Right ventricle myocardium superior (tissue), 1 donor: ENCODE measurements around the gene PHACTR1. TPM values are rescaled to one million over a fixed set of nuclear protein-coding genes. Genes with fewer than 3 reads are reported as not detected.

Experiments
- ATAC-seq: fragments of 200-7000 bp; cut with Tn5 transposase; one replicate; pipeline ENCODE4 v1.9.1; 2020; ENCODE audit warnings: mild to moderate bottlenecking; ENCODE audit not compliant: poor library complexity
- DNase-seq: peaks from one replicate; pipeline ENCODE4 v3.0.0-alpha.2; 2020
- intact Hi-C: fragments of 100-400 bp; cut with DNase I; formaldehyde crosslinking; loops from one replicate; pipeline ENCODE4 v1.11.2; 2022
- total RNA-seq: library from RNA; stranded (reverse); fragmentation: NEBNext Ultra II Directional; extraction: Animal tissue kit (Norgen Biotek cat#: 25700); gene quantifications from one replicate; pipeline ENCODE4 v1.2.1, GENCODE V29; 2021
- donor health status: DM: no; HTN: yes; CAD: no; lungs with severe emphysema.

Gene PHACTR1
- total RNA-seq, 1 donor from 2014 or later = 114 TPM

DNA sequence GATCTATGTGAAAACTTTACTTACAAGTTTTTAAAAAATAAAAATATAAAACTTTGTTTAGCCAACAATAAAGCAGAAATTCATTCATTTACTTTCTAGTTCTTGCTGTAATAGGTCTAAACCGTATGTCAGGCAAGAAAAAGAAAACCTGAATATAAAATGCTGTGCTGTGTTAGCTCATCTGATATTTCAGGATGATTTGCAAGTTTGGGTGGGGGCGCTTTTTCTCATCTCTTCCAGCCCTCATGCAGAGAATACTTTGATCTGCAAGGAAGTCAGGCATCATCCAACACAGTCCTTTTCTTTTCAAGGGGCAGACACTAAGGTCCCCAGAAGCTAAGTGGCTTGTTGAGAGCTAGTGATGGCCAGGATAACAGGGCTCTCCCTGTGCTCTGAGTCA lies 458.5 kb downstream of the PHACTR1 start:
- ATAC-seq = no peak
- intact Hi-C loops = no loop called here
- no peak for DNase-seq

DNA sequence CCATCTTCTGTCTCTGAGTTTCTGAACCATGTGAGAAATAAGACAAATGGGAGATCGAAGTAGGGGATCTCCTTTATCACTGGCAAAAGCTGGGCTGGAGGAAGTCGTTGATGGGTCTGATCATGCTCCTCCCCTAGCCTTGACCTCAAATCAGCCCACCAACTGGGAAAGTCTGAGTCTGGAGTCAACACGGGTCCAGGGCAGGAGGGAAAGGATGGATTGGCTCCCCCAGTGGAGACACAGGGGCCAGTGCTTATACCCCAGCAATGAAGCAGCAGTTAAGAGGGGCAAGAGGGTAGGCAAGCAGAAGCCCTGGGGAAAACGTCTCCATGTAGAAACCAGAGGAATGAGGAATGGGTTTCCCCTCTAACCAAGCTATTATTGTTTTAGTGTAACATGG lies 459.2 kb downstream of the PHACTR1 start:
- intact Hi-C loops = no loop called here
- no peak for DNase-seq
- no peak for ATAC-seq

DNA sequence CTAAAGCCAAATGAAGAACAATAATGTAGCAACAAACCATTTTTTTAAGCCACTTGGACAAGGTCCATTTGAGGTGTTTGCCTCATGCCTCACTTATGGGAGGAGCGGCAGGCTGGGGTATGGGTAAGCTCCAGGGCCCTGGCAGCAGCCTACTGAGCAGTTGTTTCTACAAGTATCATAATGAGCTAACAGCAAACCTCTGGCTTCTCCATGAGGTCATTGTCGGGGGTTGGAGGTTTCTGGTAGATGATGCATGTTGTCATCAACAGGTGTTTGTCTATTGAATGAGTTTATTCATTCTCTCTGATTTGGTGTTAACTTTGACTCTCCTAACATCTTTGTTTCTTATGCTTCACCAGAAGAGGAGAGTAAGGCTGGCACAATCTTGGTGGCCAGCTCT lies 461.1 kb downstream of the PHACTR1 start:
- no peak for DNase-seq
- peak; percentile 47 for ATAC-seq

DNA sequence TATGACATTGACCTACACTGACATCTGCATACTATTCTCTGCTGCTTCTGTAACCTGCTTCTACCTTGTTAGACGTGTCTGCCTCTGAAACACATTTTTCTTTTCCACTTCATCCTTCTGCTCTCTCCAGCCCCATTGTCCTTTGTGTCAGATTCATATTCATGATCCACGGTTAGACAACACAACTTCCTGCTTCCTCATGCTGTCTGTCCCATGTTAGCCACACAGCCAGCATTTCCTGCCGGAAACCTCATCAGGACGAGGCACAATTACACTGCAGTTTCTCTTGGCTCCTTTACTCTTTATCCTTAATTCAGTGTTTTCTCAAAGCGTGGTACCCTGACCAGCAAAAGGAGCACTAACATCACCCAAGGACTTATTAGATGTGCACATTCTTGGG lies 461.5 kb downstream of the PHACTR1 start:
- intact Hi-C loops = no loop called here
- DNase-seq (no peak), ATAC-seq (peak; percentile 21)

More for the DNA sequence above, 461.1 kb downstream of the PHACTR1 start:
- intact Hi-C loops = no loop called here

DNA sequence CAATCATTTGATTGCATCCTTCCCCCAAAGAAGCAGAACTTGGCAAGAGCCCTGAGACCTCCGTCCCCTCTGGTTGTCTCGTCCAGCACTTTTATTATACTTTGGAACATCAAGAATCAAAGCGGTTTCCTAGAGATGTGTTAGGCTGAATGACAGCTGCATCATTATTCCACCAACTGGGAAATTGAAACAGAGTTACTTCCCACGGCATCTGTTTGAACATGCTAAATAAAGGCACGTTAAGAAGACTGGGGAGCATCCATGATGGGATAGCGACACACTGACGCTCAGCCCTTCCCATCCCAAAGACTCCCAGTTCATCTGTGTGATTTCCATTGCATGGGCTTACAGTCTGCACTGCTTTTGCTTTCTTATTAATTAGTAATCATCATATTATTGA lies 464.0 kb downstream of the PHACTR1 start:
- intact Hi-C loops = no loop called here
- no peak for ATAC-seq
- DNase-seq = no peak

DNA sequence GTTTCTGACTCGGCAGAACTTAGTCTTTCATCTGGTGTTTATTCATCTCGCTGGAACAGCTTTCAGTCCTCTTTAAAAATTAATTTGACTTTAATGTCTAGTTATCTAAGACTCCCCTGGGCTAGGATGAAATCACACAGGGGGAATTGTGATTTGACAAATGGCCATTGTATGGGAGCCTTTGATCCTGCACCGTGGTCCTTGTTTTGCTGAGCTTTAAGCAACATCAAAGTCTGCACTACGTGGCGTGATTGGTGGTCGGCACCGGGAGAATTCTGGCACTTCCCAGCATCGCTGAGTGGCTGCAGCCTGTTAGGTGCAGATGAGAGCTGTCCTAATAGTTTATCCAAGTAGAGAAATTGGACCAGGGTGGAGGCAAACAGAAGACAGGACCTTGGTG lies 464.8 kb downstream of the PHACTR1 start:
- DNase-seq (no peak), ATAC-seq (no peak)
- intact Hi-C loops = no loop called here

DNA sequence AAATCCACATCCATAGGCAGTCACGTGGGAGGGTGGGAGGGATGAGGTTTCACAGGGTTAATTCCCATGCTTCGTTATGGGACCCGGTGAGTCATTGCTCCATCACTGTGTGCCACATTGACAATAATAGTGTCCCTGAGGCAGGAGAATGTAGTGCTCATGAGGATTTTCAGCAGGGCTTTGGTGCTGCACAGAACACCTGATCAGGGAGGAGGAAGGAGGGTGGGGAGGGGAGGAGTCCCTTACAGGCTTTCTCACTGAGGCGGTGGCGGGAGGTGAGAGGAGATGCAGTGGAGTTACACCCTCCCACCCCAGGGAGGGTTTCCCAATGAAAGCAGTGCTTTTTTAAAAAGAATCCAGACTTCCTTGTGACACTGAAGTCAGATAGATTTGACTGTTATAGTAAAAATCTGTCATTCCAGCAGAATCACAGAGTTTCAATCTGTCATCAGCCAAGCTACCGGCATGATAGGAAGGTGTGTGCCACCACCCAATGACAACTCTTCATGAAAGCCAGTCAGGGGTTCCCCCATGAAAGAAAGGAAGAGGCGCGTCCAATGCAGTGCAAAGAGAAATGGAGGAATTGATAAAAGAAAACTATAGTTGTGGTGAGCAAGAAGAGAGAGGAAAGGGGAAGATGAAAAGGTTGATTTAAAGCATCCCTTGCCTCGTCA lies 467.0 kb downstream of the PHACTR1 start:
- intact Hi-C loops = no loop called here
- DNase-seq (no peak), ATAC-seq (no peak)

DNA sequence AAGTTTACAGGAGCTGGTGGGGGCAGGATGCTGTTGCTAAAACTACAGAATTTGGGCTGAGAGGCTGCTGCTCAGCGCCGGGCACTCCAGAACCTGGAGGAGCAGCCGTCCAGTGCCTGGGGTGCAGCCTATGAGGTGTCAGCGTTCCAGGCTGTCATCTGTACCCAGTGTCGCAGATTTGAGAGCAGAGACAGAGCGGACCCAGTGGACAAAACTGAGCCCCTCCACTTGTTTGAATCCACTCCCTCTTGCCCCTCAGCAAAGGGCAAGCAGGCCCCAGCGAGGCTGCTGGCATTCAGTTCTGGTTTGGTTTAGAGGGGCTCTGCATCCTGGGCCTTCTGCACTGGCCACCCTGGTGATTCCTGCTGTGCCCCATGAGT lies 467.5 kb downstream of the PHACTR1 start:
- no peak for DNase-seq
- ATAC-seq = peak; percentile 32
- intact Hi-C loops = no loop called here

DNA sequence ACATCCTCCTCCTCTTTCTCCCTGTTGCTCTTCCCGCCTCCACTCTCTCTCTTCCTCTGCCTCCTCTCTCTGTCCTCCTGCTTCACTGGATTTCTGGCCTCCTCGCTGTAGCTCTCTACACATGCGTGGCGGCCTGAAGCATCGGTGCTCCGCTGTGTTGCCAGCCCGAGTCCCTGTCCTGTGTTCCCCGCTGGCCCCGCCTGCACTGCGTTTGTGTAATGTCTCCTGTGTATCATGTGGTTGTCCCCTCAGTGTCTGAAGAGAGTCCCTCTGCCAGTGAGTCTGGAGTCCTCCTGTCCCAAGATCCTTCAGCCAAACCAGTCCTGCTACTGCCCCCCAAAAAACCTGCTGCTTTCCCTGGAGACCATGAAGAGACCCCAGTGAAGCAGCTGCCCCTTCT lies 468.0 kb downstream of the PHACTR1 start:
- ATAC-seq = no peak
- intact Hi-C loops = no loop called here
- no peak for DNase-seq

DNA sequence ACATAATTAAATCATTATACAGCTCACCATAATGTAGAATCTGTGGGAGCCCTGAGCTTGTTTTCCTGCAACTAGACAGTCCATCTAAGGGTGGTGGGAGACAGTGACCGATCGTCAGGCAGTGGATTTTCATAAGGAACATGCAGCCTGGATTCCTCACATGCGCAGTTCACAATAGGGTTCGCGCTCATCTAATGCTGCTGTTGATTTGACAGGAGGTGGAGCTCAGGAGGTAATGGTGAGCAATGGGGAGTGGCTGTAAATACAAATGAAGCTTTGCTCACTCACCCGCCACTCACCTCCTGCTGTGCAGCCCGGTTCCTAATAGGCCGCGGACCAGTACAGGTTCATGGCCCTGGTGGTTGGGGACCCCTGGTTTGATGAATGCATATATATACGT lies 470.3 kb downstream of the PHACTR1 start:
- intact Hi-C loops = no loop called here
- ATAC-seq (no peak), DNase-seq (no peak)

DNA sequence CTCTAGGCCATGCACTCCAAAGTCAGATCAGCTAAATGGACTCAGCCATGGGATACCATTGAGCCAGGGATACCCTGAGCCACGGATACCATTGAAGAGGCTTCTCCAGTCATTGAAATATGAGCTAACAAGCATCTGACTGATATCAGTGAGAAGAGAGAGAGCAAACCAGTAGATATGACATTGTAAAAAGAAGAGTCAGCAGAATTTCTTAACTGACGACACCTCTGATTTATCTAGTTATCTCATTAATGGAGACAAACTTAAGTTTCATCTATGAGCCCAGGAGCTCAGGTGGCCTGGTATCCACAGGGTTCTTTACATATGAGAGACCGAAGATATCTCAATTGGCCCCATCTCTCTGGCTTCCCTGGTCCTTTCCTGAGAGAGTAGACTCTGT lies 471.1 kb downstream of the PHACTR1 start:
- DNase-seq (no peak), ATAC-seq (no peak)
- intact Hi-C loops = no loop called here

DNA sequence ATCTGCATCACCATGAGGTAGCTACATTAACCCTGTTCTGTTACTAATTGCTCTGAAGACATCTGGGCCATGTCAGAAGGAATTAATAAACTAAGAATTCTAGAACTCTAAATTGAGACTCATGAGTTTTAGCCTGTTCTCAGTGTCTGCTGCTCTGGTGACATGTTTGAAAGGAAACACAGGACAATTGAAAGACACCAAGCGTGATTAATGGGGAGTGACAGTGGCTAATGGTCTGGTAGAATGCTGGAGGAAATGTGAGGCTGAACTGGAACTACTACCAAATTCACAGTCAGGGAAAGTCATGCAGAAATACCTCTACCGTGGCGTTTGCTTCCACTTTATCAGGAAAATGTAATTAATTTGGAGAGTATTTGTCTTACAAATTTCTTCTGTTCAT lies 471.7 kb downstream of the PHACTR1 start:
- ATAC-seq = no peak
- intact Hi-C loops = no loop called here
- DNase-seq = no peak

DNA sequence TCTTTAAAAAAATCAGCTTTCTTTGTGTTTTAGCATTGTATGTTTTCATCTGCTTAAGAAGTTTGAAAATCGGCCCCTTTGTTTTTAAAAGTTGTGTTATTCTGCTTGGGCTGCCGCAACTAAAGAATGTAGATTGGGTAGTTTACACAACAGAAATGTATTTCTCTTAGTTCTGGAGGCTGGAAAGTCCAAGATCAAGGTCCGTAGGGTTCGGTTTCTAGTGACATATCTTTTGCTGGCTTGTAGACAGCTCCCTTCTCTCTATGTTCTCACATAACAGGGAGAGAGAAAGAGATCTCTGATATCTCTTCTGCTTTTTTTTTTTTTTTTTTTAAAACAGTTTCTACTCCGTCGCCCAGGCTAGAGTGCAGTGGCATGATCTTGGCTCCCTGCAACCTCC lies 473.1 kb downstream of the PHACTR1 start:
- ATAC-seq (no peak), DNase-seq (no peak)
- intact Hi-C loops = no loop called here

DNA sequence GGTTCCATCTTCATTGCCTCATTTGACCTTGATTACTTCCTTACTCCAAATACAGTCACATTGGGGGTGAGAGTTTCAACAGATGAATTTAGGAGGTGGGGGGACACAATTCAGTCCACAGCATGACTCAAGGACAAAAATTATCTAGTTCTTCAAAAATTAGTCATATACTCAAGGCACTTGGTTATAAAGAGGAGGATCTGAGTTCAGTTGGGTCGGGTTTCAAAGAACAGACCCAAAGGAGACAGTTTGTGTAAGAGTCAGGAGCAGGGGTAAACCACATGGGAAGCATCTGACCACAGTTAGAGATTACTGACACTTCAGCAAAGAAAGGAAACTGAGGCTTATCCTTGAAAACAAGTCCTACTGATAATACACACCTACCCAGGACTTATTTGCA lies 473.8 kb downstream of the PHACTR1 start:
- ATAC-seq = no peak
- intact Hi-C loops = no loop called here
- no peak for DNase-seq

DNA sequence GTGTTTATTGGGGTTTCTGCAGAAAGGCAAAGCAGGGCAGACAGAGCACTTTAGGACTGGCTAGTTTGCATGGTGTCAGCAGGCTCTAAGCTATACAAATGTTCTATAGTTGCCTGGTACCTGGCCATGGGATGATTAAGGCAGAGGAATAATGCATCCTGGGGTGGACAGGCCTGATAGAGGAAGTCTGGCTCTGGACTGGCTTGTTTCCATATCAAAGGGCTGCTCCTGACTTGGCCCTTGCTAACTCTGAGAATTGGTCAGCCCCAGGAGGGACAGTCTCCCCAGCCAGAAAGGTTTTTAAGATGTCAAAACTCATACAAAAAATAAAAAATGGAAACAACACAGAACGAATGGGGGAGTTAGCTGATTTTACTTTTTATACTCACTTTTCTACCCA lies 474.9 kb downstream of the PHACTR1 start:
- peak; percentile 44 for ATAC-seq
- no peak for DNase-seq
- intact Hi-C loops = no loop called here

DNA sequence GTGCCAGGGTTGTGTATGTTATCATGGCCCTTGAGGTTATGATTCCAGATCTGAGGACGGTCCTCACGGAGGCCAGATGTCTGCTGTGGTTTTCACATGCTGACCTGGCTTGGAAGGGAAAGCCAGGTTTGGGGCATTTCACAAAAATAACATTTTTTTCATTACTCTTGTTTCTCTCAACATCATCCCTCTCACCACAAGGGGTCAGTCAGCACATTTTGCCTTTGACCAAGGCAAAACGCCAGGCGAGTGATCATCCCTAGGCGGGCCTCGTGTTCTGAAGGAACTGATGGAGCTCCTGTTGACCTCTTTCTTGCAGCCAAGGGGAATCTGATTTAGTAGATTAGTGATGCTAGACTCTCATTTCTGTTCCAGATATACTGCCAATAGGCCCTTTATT lies 478.3 kb downstream of the PHACTR1 start:
- intact Hi-C loops = no loop called here
- peak; percentile 53 for DNase-seq
- no peak for ATAC-seq

DNA sequence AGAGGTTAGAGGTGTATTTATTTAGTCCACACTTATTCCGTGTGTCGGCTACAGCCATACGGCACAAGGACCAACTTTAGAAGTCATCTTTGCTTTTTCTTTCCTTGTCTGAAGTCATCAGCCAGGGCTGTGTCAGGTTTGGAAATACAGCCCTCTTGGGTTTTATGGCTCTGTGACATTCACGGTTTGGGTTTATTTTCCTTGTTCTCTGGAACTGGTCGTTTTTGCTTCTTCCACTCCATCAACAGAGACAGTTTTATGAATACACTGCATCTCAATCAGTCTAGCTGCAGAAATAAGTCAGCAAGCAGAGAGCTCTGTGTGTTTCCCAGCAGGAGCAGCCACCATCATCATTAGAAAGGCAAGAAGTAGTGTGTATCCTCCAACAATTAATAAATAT lies 479.2 kb downstream of the PHACTR1 start:
- ATAC-seq (no peak), DNase-seq (no peak)
- intact Hi-C loops = no loop called here

DNA sequence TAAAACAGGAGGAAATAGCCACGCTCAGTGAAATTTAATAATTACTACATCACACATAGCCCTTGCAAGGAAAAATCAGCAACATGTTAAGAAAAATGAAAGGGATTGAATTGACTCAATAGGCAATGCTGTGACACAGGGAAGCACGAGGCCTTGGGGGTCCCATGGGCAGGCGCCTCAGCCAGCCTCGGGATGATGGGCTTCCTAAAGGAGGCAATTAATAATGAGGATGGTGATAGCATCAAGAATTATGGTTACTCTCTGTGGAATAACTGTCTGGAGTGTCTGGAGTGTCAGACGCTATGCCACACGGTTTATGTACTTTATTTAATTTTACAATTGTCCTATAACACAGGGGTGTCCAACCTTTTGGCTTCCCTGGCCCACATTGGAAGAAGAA lies 481.6 kb downstream of the PHACTR1 start:
- DNase-seq (no peak), ATAC-seq (no peak)
- intact Hi-C loops = no loop called here

DNA sequence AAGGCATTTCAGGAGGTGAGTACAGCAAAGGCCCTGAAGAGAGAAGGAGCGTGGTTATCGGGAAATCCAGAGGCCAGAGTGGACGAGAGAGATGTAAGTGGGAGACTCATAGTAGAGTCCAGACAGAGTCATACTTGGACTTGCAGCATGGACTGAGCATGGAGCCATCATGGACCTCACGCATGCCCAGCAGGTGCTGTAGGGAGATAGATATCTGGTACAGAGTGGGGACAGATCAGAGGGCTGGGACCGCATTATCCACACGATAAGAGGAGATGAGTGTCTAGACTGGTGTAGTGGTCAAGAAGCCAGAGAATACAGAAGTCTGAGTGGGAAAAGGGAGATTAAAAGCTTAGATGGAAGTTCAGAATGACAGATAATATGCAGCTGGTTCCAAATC lies 484.8 kb downstream of the PHACTR1 start:
- intact Hi-C loops = no loop called here
- no peak for ATAC-seq

DNA sequence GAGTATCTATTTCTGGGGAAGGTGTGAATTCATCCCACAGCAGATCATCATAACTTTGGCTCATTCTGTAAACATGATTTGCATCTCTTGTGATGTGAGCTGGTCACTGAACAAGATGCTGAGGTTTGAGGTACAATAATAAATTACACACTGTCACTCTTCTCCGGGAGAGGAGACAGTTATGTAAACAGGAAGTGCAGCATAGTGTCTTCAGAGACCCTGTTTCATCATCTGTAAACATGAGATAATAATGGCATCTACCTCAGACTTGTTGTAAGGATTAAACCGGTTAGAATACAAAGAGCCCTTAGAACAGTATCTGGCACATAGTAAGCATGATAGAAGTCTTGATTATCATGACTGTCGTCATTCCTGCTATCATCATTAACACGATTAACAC lies 486.6 kb downstream of the PHACTR1 start:
- intact Hi-C loops = no loop called here
- DNase-seq = no peak
- ATAC-seq = no peak

More for the DNA sequence above, 484.8 kb downstream of the PHACTR1 start:
- no peak for DNase-seq

DNA sequence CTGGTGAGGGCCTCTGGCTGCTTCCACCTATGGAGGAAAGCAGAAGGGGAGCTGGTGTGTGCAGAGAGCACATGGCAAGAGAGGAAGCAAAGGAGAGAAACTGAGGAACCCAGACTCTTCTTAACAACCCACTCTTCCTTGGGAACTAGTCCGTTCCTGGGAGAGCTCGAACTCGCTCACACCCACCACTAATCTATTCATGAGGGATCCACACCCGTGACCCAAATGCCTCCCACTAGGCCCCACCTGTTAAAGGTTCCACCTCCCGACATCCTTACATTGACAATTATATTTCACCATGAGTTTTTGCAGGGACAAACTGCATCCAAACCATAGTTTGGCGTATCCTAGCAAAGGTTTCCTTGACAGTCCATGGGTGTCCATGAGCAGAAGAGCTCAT lies 488.5 kb downstream of the PHACTR1 start:
- DNase-seq (no peak), ATAC-seq (no peak)
- intact Hi-C loops = no loop called here
